Caco-2 (cell line): ENCODE data around the gene CUZD1. TPM values are rescaled to one million over a fixed set of nuclear protein-coding genes. Genes with fewer than 3 reads are reported as not detected.

Source experiments
- BruUV-seq: library from RNA; stranded (reverse); fragments of 400-500 nt; replicated peaks from 2 replicates; lab custom pipeline; 2021; lab: Mats Ljungman, UMichigan
- CTCF ChIA-PET: fragments of 300-600 bp; sonication (Branson Sonifier 250); formaldehyde crosslinking; loops from one replicate; lab custom pipeline; 2022; ENCODE audit warnings: antibody characterized with exemption; lab: Charles Lee
- POLR2A ChIA-PET: fragments of 300-600 bp; sonication (Branson Sonifier 250); formaldehyde crosslinking; loops from one replicate; lab custom pipeline; 2022; ENCODE audit warnings: antibody characterized with exemption; lab: Charles Lee
- DNase-seq, 2 experiments: peaks; one replicate each; pipeline versions ENCODE4 v3.0.0 to v3.0.0-alpha.2; 2020 to 2022
- H3K27me3 ChIP-seq: replicated peaks from 2 replicates; pipeline ENCODE4 v1.6.0; 2011; ENCODE audit warnings: low read length; ENCODE audit not compliant: control insufficient read depth, insufficient read depth
- H3K36me3 ChIP-seq: 2 replicates; pipeline ENCODE4 v1.5.1; 2011; ENCODE audit warnings: low read length; ENCODE audit not compliant: control insufficient read depth, insufficient read depth
- H3K4me1 ChIP-seq: fragments of 250-450 bp; sonication (Bioruptor Pico); 2 replicates; pipeline ENCODE4 v1.5.1; 2020; ENCODE audit warnings: mild to moderate bottlenecking
- H3K4me3 ChIP-seq: 2 replicates; pipeline ENCODE4 v1.5.1; 2011; ENCODE audit warnings: low read depth, mild to moderate bottlenecking, control low read depth, low read length
- H3K9me3 ChIP-seq: fragments of 250-450 bp; sonication (Bioruptor Pico); 2 replicates; pipeline ENCODE4 v1.5.1; 2020; ENCODE audit warnings: mild to moderate bottlenecking, moderate library complexity
- H3K27ac Mint-ChIP-seq: one replicate; pipeline ENCODE4 v1.8.0; 2022; ENCODE audit warnings: mixed read lengths; ENCODE audit not compliant: unreplicated experiment
- H3K27me3 Mint-ChIP-seq: one replicate; pipeline ENCODE4 v1.8.0; 2022; ENCODE audit warnings: mixed read lengths; ENCODE audit not compliant: insufficient read depth, unreplicated experiment
- H3K36me3 Mint-ChIP-seq: one replicate; pipeline ENCODE4 v1.8.0; 2022; ENCODE audit warnings: mild to moderate bottlenecking, mixed read lengths; ENCODE audit not compliant: insufficient read depth, unreplicated experiment
- H3K4me1 Mint-ChIP-seq: one replicate; pipeline ENCODE4 v1.8.0; 2022; ENCODE audit warnings: low read depth, mixed read lengths; ENCODE audit not compliant: unreplicated experiment
- H3K4me3 Mint-ChIP-seq: one replicate; pipeline ENCODE4 v1.8.0; 2022; ENCODE audit warnings: mild to moderate bottlenecking, moderate library complexity, mixed read lengths; ENCODE audit not compliant: unreplicated experiment
- H3K9me3 Mint-ChIP-seq: one replicate; pipeline ENCODE4 v1.8.0; 2022; ENCODE audit warnings: mixed read lengths; ENCODE audit not compliant: unreplicated experiment
- intact Hi-C: fragments of 100-400 bp; cut with micrococcal nuclease; formaldehyde crosslinking; loops from one replicate; pipeline ENCODE4 v1.10.0; 2022; ENCODE audit not compliant: unreplicated experiment
- total RNA-seq: library from RNA; stranded (reverse); gene quantifications from 2 replicates; pipeline ENCODE4 v1.2.3, GENCODE V29; 2022
- TF ChIP-seq, protein P1 (sequence below), 2 experiments: fragments of 200-600 bp in 1 of 2; IDR thresholded peaks; 1 replicate in 1 of 2; 2 replicates in 1 of 2; pipeline versions ENCODE4 v1.5.1 to v1.8.0; 2011 to 2022; ENCODE audit warnings: antibody characterized with exemption in 1 of 2, control low read depth in 1 of 2, inconsistent platforms in 1 of 2, low read depth in 1 of 2, low read length in 1 of 2, mild to moderate bottlenecking in 1 of 2, moderate library complexity in 1 of 2; ENCODE audit not compliant: insufficient read depth in 1 of 2, severe bottlenecking in 1 of 2, unreplicated experiment in 1 of 2

CUZD1 gene
- total RNA-seq, 1 experiment from 2014 or later: 2.1 TPM

DNA sequence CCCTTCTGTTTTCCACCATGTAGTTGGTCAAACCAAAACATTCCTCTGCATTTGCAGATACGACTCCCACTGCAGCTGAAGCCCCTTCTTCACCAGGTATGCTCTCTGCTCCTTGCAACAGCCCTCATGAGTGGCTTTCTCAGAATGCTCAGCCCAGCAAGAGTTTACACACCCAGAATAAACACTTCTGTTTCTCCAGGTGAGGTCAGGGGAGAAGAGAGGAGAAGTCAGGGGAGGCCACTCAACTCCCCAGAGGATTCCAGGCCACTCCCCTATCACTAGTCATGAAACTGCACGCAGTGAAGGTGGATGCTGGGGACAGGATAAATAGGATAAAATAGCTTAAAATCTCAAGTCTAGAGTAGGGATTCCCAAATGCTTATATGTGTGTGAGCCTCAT lies 31.2 kb downstream of the CUZD1 start:
- Histone ChIP-seq H3K4me3 (no peak overlapping the region), H3K36me3 (no peaks in the 10 kb centered on the region), H3K4me1 (no peaks in the 10 kb centered on the region), H3K9me3 (no peaks in the 10 kb centered on the region), H3K27me3 (no peaks in the 10 kb centered on the region)
- no peaks in the 10 kb centered on the region for H3K36me3 Mint-ChIP-seq
- no peak overlapping the region for H3K27ac Mint-ChIP-seq
- ChIA-PET CTCF (no interaction called here), POLR2A (no interaction called here)
- H3K27me3 Mint-ChIP-seq: peaks cover 20% of the 10 kb centered on the region
- no peak for DNase-seq
- intact Hi-C loops: no loop called here
- H3K9me3 Mint-ChIP-seq: no peaks in the 10 kb centered on the region
- H3K4me3 Mint-ChIP-seq: no peak overlapping the region
- BruUV-seq: no TSS peak
- TF ChIP-seq, protein P1, sequence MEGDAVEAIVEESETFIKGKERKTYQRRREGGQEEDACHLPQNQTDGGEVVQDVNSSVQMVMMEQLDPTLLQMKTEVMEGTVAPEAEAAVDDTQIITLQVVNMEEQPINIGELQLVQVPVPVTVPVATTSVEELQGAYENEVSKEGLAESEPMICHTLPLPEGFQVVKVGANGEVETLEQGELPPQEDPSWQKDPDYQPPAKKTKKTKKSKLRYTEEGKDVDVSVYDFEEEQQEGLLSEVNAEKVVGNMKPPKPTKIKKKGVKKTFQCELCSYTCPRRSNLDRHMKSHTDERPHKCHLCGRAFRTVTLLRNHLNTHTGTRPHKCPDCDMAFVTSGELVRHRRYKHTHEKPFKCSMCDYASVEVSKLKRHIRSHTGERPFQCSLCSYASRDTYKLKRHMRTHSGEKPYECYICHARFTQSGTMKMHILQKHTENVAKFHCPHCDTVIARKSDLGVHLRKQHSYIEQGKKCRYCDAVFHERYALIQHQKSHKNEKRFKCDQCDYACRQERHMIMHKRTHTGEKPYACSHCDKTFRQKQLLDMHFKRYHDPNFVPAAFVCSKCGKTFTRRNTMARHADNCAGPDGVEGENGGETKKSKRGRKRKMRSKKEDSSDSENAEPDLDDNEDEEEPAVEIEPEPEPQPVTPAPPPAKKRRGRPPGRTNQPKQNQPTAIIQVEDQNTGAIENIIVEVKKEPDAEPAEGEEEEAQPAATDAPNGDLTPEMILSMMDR (IDR thresholded peaks at IDR 0.05; ENCODE audit: insufficient read depth in 1 of 2, low read depth in 1 of 2, low read length in 1 of 2, severe bottlenecking in 1 of 2, unreplicated experiment in 1 of 2): no peak
- no peaks in the 10 kb centered on the region for H3K4me1 Mint-ChIP-seq

DNA sequence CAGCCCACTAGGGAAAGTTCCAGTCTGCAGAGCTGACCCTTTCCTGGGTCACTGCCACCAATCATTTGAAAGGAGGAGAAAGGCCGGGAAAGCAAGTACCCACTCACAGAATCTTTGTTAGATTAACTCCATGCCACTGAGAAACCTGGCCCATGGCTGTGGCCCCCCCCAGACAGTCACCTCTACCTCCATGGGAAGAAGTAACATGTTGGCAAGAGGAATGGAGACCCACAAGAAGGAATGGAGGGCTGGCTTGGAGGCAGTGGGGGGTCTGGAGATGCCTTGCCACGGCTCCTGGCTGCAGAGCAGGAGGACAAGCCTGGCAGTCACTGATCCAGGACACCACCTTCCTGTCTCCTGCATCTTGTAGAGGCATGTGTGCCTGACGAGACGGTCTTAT lies 32.9 kb downstream of the CUZD1 start:
- H3K36me3 ChIP-seq: no peaks in the 10 kb centered on the region
- DNase-seq: no peak
- Mint-ChIP-seq H3K4me1 (no peaks in the 10 kb centered on the region), H3K36me3 (no peaks in the 10 kb centered on the region), H3K27ac (no peak overlapping the region), H3K9me3 (no peaks in the 10 kb centered on the region), H3K4me3 (no peak overlapping the region), H3K27me3 (peaks cover 18% of the 10 kb centered on the region)
- H3K4me1 ChIP-seq: no peaks in the 10 kb centered on the region
- intact Hi-C loops: no loop called here
- CTCF ChIA-PET: no interaction called here
- TF ChIP-seq, protein P1 (IDR thresholded peaks at IDR 0.05; ENCODE audit: insufficient read depth in 1 of 2, low read depth in 1 of 2, low read length in 1 of 2, severe bottlenecking in 1 of 2, unreplicated experiment in 1 of 2): no peak
- no TSS peak for BruUV-seq
- no peaks in the 10 kb centered on the region for H3K27me3 ChIP-seq
- POLR2A ChIA-PET: no interaction called here
- H3K4me3 ChIP-seq: no peak overlapping the region
- H3K9me3 ChIP-seq: no peaks in the 10 kb centered on the region

DNA sequence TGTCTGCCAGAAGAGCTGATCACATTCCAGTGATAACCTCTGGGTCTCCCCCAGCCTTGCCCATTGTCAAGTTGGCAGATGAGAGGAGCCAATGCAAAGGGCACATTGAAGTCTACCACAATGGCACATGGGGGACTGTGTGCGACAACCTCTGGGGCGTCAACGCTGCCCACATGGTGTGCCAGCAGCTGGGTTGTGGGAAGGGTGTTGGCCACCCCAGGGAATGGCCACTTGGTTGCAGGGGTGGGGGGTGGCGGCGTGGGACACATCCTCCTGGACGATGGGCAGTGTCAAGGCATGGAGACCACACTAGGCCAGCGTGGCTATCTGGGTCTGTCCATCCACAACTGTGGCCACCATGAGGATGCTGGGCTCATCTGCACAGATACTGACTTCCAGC lies 43.4 kb downstream of the CUZD1 start:
- no peak overlapping the region for H3K27ac Mint-ChIP-seq
- H3K9me3 Mint-ChIP-seq: no peaks in the 10 kb centered on the region
- ChIA-PET CTCF (no interaction called here), POLR2A (interaction anchor here (0.6 kb wide), 1 partner anchor 187 kb away, joined by 3 read pairs; no protein-coding TSS in a partner anchor)
- Histone ChIP-seq H3K36me3 (no peaks in the 10 kb centered on the region), H3K4me3 (no peak overlapping the region), H3K27me3 (no peaks in the 10 kb centered on the region), H3K9me3 (no peaks in the 10 kb centered on the region), H3K4me1 (no peaks in the 10 kb centered on the region)
- no TSS peak for BruUV-seq
- TF ChIP-seq, protein P1 (IDR thresholded peaks at IDR 0.05; ENCODE audit: insufficient read depth in 1 of 2, low read depth in 1 of 2, low read length in 1 of 2, severe bottlenecking in 1 of 2, unreplicated experiment in 1 of 2): no peak
- H3K4me1 Mint-ChIP-seq: no peaks in the 10 kb centered on the region
- intact Hi-C loops: no loop called here
- H3K27me3 Mint-ChIP-seq: peaks cover 11% of the 10 kb centered on the region
- no peak for DNase-seq
- H3K36me3 Mint-ChIP-seq: no peaks in the 10 kb centered on the region
- H3K4me3 Mint-ChIP-seq: no peak overlapping the region
